ENCODE results near the gene IMP4.

DNA sequence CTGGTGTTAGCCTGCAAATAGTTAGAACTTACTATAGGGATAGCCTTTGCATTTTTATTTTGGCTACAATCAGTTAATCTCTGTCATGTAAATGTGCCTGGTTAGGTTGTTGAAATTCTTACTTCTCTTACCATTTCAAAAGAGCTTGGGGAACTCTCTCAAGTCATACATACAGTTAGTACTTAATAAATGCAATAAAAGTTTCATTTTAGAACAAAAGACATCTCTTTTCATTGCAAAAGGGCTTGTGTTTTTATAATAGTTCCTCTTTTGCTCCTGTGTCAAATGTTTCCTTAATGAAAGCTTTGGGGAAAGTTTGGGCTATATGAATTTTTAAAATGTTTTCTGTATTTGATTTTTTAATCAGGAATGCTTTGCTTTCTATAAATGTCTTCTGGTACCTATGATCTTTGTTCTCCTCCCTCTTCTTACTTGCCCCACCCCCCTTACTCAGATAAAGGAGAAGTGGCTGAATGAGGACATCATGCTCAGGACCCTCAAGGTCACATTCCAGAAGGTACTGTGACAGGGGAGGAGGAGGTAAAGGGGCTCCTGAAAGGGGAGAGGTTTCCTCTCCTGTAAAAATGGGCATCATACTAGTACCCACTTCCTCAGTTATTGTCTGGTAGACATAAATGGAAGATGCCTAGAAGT, 26.7 kb downstream of the IMP4 start:
- TF ChIP-seq, protein P1, sequence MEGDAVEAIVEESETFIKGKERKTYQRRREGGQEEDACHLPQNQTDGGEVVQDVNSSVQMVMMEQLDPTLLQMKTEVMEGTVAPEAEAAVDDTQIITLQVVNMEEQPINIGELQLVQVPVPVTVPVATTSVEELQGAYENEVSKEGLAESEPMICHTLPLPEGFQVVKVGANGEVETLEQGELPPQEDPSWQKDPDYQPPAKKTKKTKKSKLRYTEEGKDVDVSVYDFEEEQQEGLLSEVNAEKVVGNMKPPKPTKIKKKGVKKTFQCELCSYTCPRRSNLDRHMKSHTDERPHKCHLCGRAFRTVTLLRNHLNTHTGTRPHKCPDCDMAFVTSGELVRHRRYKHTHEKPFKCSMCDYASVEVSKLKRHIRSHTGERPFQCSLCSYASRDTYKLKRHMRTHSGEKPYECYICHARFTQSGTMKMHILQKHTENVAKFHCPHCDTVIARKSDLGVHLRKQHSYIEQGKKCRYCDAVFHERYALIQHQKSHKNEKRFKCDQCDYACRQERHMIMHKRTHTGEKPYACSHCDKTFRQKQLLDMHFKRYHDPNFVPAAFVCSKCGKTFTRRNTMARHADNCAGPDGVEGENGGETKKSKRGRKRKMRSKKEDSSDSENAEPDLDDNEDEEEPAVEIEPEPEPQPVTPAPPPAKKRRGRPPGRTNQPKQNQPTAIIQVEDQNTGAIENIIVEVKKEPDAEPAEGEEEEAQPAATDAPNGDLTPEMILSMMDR (IDR thresholded peaks at IDR 0.05): no peak
- TF ChIP-seq POLR2A (IDR thresholded peaks at IDR 0.05): no peak
